HG03354 (cell line): ENCODE measurements around the gene SDE2.

ENCODE experiments used
- ATAC-seq: cut with Tn5 transposase; IDR thresholded peaks from one replicate; pipeline ENCODE4 v1.9.1; 2021; ENCODE audit warnings: mild to moderate bottlenecking; ENCODE audit not compliant: unreplicated experiment, poor library complexity, severe bottlenecking

The SDE2 gene

GRCh38 chr1:225999227-225999911 lies at the start of gene SDE2:
SDE2 (minus strand) TSS chr1:225999343; CDS start chr1:225999312, 31 bp downstream.
- peak; percentile 74 for ATAC-seq

GRCh38 chr1:226048886-226049285 lies 49.7 kb upstream of the SDE2 start:
- no peak for ATAC-seq

GRCh38 chr1:226047495-226047894 lies 48.4 kb upstream of the SDE2 start:
- ATAC-seq = no peak

- ATAC-seq = no peak
Observed at GRCh38 chr1:226046240-226046639, 47.1 kb upstream of the SDE2 start.

GRCh38 chr1:226044514-226045101 lies 45.5 kb upstream of the SDE2 start:
- ATAC-seq = no peak

GRCh38 chr1:226041419-226041818 lies 42.3 kb upstream of the SDE2 start:
- ATAC-seq = no peak

GRCh38 chr1:226038661-226039060 lies 39.5 kb upstream of the SDE2 start:
- no peak for ATAC-seq

- no peak for ATAC-seq
Observed at GRCh38 chr1:226035915-226036314, 36.8 kb upstream of the SDE2 start.

GRCh38 chr1:226034482-226034881 lies 35.3 kb upstream of the SDE2 start:
- ATAC-seq = no peak

- no peak for ATAC-seq
Observed at GRCh38 chr1:226033991-226034390, 34.8 kb upstream of the SDE2 start.

GRCh38 chr1:226033582-226033981 lies 34.4 kb upstream of the SDE2 start:
- no peak for ATAC-seq

- ATAC-seq = no peak
Observed at GRCh38 chr1:226029568-226030225, 30.6 kb upstream of the SDE2 start.

- ATAC-seq = peak; percentile 96
Observed at GRCh38 chr1:226029093-226029496, 30.0 kb upstream of the SDE2 start.

GRCh38 chr1:226027538-226028217 lies 28.5 kb upstream of the SDE2 start:
- ATAC-seq = no peak

GRCh38 chr1:226026833-226027232 lies 27.7 kb upstream of the SDE2 start:
- ATAC-seq = no peak

GRCh38 chr1:226023735-226024134 lies 24.6 kb upstream of the SDE2 start:
- ATAC-seq = no peak

GRCh38 chr1:226021801-226022200 lies 22.7 kb upstream of the SDE2 start:
- no peak for ATAC-seq

GRCh38 chr1:226021401-226021800 lies 22.3 kb upstream of the SDE2 start:
- ATAC-seq = no peak

GRCh38 chr1:226019572-226019971 lies 20.4 kb upstream of the SDE2 start:
- ATAC-seq = no peak

GRCh38 chr1:226017070-226017469 lies 17.9 kb upstream of the SDE2 start:
- ATAC-seq = no peak

GRCh38 chr1:226009650-226010044 lies 10.5 kb upstream of the SDE2 start:
- no peak for ATAC-seq
